Left forelimb (tissue), 1 donor: Measurements from ENCODE around the gene QPRT.
"Not testable (repeated sequence)": the region's sequence is repeated elsewhere in the genome, so short reads cannot be mapped to it uniquely, and the experiment has no call there.

Source experiments
- DNase-seq: peaks from one replicate; pipeline ENCODE4 v3.0.0-alpha.2; 2018; ENCODE audit warnings: low spot score

QPRT gene

GRCh38 chr16:29678691-29679267, at the start of gene QPRT:
QPRT (plus strand) TSS chr16:29679180; CDS start chr16:29679198, 18 bp downstream.
- peak; percentile 85 for DNase-seq

- not testable (repeated sequence) for DNase-seq
Observed at GRCh38 chr16:29629318-29629717, 49.7 kb upstream of the QPRT start.

DNA sequence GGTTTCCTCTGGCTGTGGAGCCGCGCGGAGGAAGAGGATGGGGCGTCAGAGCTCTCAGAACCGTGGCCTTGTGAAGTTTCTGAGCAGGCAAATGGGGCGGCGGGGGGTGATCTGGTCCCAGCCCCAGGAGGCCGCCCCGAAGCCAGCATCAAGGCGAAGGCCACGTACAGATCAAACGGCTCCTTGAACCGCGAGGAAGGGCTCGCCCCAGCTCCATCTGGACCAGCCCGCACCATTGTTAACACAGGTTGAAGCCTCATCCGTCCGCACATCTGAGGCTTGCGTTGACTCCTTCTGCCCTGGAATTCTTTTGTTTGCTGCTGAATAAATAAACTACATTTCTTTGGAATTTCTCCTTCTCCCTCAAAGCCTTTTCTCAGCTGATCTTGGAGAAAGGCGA, 47.3 kb upstream of the QPRT start:
- not testable (repeated sequence) for DNase-seq

DNA sequence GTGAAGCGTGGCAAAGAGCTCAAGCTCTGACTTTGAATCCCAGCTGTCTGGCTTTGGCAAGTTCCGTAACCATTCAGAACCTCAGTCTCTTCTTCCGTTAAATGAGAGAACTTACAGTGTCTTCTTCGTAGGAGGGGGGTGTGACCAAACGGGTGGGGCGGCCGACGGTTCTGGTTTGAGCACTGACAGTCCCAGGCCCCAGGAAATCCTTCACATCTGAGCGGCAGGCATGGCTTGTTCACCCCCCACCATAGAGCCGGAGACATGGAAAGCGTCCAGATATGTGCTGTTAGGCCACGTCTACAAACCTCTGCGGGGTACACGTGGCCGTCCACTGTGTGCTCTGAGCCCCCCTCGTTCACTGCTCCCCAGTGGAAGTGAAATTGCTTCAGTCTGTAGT, 43.1 kb upstream of the QPRT start:
- not testable (repeated sequence) for DNase-seq

DNA sequence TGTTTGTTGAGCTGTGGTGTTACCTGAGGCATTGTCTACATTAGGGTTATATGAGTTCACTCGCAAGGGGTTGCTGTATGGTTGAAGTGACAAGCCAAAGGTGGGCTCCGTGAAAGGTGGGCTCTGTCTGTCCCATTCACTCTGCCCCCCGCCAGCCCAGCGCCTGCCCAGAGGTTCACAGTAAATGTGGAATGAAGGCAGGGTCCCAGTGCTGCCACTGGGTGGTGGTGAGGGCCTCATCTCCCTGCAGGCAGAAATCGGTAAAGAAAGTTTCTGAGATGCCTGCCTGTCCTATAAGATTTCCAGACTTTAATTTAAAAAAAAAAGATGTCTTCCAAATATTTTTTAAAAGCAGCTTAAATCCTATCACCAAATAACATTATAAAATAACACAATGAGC, 42.6 kb upstream of the QPRT start:
- not testable (repeated sequence) for DNase-seq

DNA sequence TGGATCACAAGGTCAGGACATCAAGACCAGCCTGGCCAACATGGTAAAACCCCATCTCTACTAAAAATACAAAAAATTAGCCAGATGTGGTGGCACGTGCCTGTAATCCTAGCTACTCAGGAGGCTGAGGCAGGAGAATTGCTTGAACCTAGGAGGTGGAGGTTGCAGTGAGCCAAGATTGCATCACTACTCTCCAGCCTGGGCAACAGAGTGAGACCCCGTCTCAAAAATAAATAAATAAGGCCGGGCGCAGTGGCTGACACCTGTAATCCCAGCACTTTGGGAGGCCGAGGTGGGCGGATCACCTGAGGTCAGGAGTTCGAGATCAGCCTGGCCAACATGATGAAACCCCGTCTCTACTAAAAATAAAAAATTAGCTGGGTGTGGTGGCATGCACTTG, 40.2 kb upstream of the QPRT start:
- DNase-seq: not testable (repeated sequence)

DNA sequence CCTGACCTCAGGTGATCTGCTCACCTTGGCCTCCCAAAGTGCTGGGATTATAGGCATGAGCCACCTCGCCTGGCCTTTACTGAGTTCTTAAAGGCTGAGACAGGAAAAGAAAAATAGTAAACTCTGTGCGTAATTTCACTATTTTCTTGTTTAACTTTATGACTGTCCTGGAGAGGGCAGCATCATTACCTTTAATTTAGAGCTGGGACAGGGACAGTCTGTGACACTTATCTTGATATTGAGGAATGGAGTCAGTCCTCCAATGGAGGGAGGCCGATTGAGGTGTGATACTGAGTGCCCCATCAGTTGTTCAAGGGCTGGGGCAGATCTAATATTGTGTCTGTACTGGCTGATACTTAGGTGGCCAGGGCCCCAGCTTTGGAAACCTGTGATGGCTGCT, 37.4 kb upstream of the QPRT start:
- no peak for DNase-seq

- no peak for DNase-seq
Observed at GRCh38 chr16:29643596-29643995, 35.4 kb upstream of the QPRT start.

DNA sequence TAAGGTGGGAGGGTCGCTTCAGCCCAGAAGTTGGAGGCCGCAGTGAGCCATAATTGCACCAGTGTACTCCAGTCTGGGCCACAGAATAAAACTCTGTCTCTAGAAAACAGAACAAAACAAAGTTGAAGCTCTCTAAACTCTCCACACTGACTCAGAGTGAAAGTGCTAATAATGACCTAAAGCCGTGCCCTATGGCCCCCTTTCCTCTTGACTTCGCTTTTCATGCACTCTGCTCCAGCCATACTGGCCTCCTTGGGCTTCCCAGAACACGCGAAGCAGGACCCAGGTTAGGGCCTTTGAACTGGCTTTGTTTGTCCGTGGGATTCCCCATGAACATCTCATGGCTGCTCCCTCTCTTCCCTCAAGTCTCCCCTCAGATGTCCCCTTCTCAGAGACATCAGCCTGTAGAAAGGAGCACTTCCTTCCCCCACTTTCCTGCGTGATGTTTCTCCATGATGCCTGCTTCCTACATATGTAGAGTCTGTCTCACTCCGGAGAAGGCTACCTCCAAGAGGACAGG, 34.6 kb upstream of the QPRT start:
- no peak for DNase-seq

- DNase-seq: no peak
Observed at GRCh38 chr16:29644973-29645693, 33.8 kb upstream of the QPRT start.

GRCh38 chr16:29645694-29646187, 33.2 kb upstream of the QPRT start:
- no peak for DNase-seq

- DNase-seq: no peak
Observed at GRCh38 chr16:29646947-29647346, 32.0 kb upstream of the QPRT start.

- DNase-seq: no peak
Observed at GRCh38 chr16:29649588-29650494, 29.1 kb upstream of the QPRT start.

- no peak for DNase-seq
Observed at GRCh38 chr16:29650771-29651170, 28.2 kb upstream of the QPRT start.

DNA sequence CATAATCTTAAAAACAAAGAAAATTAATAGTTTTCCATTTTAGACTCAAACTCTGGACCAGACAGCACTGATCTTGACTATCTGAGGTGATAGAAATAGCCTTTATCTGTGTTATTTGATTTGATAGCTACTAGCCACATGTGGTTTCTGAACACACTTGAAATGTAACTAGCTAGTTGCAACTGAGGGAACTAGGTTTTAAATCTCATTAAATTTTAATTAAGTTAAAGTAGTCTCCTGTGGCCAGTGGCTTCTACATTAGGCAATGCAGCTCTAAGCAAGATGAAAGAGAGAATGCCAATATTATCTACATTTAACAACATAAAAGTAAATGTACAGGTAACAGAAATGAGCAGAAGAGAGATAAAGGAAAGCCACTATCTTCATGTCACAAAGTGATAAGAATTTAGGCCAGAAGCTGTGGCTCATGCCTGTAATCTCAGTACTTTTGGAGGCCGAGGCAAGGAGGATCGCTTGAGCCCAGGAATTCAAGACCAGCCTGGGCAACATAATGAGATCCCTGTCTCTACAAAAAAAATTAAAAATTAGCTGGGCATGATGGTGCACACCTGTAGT, 27.1 kb upstream of the QPRT start:
- no peak for DNase-seq

GRCh38 chr16:29653471-29653870, 25.5 kb upstream of the QPRT start:
- no peak for DNase-seq

- not testable (repeated sequence) for DNase-seq
Observed at GRCh38 chr16:29653890-29654289, 25.1 kb upstream of the QPRT start.

GRCh38 chr16:29656688-29657523, 22.1 kb upstream of the QPRT start:
- DNase-seq: no peak

DNA sequence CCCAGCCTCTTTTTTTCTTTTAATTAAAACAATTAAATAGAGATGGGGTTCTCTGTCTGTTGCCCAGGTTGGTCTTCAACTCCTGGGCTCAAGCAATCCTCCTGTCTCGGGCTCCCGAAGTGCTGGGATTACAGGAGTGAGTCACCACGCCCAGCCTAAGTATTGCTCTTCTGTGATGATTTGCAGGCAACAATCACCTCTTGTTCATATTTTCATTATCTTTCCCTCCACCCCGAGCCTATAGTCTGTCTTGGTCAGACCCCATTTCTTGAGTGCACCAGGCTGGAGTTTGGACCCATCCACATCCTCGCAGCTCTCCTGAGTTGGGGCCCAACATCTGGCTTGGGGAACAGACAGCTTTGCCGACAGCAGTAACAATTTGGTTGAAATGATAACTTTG, 20.3 kb upstream of the QPRT start:
- no peak for DNase-seq

DNA sequence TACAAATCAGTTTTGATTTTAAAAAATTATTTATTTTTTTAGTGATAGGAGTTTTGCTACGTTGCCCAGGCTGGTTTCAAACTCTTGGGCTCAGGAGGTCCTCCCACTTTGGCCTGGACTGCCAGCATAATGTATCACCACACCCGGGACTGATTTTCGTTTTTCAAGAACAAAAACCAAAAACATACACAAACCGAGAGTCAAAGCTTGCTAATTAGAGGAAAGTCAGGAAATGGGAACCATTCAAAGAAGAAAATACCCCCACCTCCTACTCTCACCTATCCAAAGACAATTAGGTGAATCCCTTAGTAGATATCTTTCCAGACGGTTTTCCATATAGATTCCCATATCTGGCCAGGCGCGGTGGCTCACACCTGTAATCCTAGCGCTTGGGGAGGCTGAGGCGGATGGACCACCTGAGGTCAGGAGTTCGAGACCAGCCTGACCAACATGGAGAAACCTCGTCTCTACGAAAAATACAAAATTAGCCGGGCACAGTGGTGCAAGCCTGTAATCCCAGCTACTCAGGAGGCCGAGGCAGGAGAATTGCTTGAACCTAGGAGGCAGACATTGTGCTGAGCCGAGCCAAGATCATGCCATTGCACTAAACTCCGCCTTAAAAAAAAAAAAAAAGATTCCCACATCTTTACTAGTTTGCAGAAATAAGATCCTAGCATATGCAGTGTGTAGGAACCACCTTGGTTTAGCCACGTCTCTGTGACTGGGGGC, 16.8 kb upstream of the QPRT start:
- no peak for DNase-seq

DNA sequence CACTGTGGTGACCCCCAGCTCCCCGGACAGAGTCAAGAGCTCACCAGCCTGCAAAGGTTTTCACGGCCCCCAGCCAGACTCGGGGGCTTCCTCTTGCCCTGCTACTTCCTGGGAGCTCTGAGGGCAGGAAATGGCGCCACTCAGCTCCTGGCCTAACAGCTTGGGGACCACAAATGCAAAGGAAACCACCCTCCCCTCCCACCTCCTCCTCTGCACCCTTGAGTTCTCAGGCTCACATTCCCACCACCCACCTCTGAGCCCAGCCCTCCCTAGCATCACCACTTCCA, 16.3 kb upstream of the QPRT start:
- DNase-seq: no peak
